Kasumi-1 (cell line): Measurements from ENCODE around the gene CLSTN2.

ENCODE experiments used
- DNase-seq, 2 experiments: peaks; one replicate each; lab custom pipeline; 2025; lab: John Stamatoyannopoulos, UW

The CLSTN2 gene

GRCh38 chr3:140501770-140502364 lies 566.9 kb downstream of the CLSTN2 start:
- no peak for DNase-seq

- DNase-seq, result no peak
Measured at GRCh38 chr3:140505213-140505612, 570.2 kb downstream of the CLSTN2 start.

- no peak for DNase-seq
Measured at GRCh38 chr3:140505876-140506275, 570.9 kb downstream of the CLSTN2 start.

GRCh38 chr3:140508550-140508949 lies 573.6 kb downstream of the CLSTN2 start:
- no peak for DNase-seq

- DNase-seq, result no peak
Measured at GRCh38 chr3:140509534-140509933, 574.5 kb downstream of the CLSTN2 start.

- no peak for DNase-seq
Measured at GRCh38 chr3:140510303-140510861, 575.4 kb downstream of the CLSTN2 start.

- DNase-seq, result no peak
Measured at GRCh38 chr3:140521751-140522445, 586.9 kb downstream of the CLSTN2 start.

- no peak for DNase-seq
Measured at GRCh38 chr3:140522653-140523380, 587.8 kb downstream of the CLSTN2 start.

GRCh38 chr3:140523600-140523999 lies 588.6 kb downstream of the CLSTN2 start:
- DNase-seq, result no peak

- no peak for DNase-seq
Measured at GRCh38 chr3:140527156-140527555, 592.2 kb downstream of the CLSTN2 start.

GRCh38 chr3:140529096-140529495 lies 594.1 kb downstream of the CLSTN2 start:
- DNase-seq, result no peak

- no peak for DNase-seq
Measured at GRCh38 chr3:140529558-140529957, 594.6 kb downstream of the CLSTN2 start.

- DNase-seq, result no peak
Measured at GRCh38 chr3:140530131-140530530, 595.1 kb downstream of the CLSTN2 start.

GRCh38 chr3:140530603-140531002 lies 595.6 kb downstream of the CLSTN2 start:
- DNase-seq, result no peak

GRCh38 chr3:140532793-140533330 lies 597.9 kb downstream of the CLSTN2 start:
- DNase-seq, result no peak

- DNase-seq, result no peak
Measured at GRCh38 chr3:140536926-140537726, 602.1 kb downstream of the CLSTN2 start.

- no peak for DNase-seq
Measured at GRCh38 chr3:140537727-140538082, 602.7 kb downstream of the CLSTN2 start.

- DNase-seq, result no peak
Measured at GRCh38 chr3:140540262-140540661, 605.3 kb downstream of the CLSTN2 start.

- DNase-seq, result no peak
Measured at GRCh38 chr3:140541975-140542653, 607.1 kb downstream of the CLSTN2 start.

GRCh38 chr3:140545197-140545596 lies 610.2 kb downstream of the CLSTN2 start:
- DNase-seq, result no peak

GRCh38 chr3:140545756-140546155 lies 610.8 kb downstream of the CLSTN2 start:
- DNase-seq, result no peak
